Stimulated activated CD4-positive, alpha-beta T cell treated with anti-CD3 and anti-CD28 coated beads, Interleukin-2, amount 100 ng/mL, for 24 hours (primary cell): ENCODE measurements around the gene OR4F6.

Source experiments
- DNase-seq, 2 donors: peaks; one replicate each; pipeline ENCODE4 v3.0.0-alpha.2; 2020

The OR4F6 gene

DNA sequence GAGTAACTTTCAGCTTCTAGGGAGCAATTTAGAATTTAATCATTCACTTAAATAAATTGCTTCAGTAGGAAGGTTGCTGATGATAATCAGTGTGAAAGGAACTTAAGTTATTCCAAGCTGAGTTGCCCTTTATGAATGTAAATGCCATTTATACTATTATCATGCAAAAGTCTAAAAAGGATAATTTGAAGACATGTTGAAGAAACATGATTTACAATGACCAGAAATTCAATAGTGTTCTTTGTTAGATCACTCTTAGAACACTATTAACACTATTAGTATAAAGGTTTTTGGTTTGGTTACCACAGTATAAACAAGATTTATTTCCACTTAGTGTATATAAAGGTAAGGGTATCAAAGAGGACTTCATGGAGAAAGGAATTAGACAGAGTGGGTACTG is 1.6 kb downstream of the OR4F6 start:
- DNase-seq = no peak

DNA sequence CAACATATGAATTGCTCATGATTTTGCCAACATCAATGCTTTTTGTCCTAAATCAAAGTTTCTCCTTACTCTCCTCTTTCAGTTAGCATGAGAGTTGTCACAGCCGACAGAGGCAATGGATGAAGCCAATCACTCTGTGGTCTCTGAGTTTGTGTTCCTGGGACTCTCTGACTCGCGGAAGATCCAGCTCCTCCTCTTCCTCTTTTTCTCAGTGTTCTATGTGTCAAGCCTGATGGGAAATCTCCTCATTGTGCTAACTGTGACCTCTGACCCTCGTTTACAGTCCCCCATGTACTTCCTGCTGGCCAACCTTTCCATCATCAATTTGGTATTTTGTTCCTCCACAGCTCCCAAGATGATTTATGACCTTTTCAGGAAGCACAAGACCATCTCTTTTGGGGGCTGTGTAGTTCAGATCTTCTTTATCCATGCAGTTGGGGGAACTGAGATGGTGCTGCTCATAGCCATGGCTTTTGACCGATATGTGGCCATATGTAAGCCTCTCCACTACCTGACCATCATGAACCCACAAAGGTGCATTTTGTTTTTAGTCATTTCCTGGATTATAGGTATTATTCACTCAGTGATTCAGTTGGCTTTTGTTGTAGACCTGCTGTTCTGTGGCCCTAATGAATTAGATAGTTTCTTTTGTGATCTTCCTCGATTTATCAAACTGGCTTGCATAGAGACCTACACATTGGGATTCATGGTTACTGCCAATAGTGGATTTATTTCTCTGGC is 2.5 kb downstream of the OR4F6 start:
- no peak for DNase-seq

- DNase-seq = no peak
Measured at GRCh38 chr15:101807345-101807945, 4.1 kb downstream of the OR4F6 start.

GRCh38 chr15:101808201-101808600 is 4.9 kb downstream of the OR4F6 start:
- DNase-seq = no peak

DNA sequence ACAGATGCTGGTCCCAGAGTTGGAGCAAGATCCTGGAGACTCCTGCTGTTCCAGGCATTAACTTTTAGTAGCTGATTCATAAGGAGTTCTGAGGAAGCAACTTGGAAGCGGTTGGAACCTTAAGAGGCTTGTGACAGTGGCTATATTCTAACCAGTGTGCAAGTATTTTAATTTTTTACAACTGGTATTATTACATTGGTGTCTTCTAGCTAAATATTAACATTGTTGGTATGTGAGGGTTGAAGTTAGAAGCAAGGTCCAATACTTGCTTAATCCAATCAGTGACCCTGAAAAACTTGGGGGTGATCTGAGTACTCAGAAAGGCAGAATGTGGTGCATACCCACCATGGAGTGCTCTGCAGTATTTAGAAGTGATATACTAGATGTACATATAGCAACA is 7.1 kb downstream of the OR4F6 start:
- no peak for DNase-seq

- no peak for DNase-seq
Measured at GRCh38 chr15:101810876-101811275, 7.6 kb downstream of the OR4F6 start.

DNA sequence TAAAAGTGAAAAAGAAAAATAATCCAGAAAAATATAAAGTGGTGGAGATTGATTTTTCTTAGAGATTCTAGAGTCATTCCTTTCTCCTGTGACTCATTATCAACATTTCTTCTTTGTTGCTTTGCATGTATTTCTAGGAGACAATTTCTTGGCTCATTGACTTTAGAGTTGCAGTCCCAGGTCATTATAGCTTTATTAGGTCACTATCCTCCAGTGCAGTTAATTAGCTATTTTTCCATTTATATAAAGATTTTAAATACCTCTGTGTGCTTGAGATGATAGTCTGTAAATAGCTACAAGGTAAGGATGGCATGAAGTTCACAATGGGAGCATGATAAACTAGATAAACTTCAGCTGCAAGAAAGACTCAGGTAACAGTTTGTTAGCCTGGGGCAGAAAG is 8.6 kb downstream of the OR4F6 start, which contains the start of gene OR4F15:
Gene OR4F15 (plus strand): TSS at position 301 of the 400 bp plus-strand sequence. CDS start 5,985 bp downstream, outside the sequence.
- no peak for DNase-seq

- no peak for DNase-seq
Measured at GRCh38 chr15:101813803-101814534, 10.7 kb downstream of the OR4F6 start.

DNA sequence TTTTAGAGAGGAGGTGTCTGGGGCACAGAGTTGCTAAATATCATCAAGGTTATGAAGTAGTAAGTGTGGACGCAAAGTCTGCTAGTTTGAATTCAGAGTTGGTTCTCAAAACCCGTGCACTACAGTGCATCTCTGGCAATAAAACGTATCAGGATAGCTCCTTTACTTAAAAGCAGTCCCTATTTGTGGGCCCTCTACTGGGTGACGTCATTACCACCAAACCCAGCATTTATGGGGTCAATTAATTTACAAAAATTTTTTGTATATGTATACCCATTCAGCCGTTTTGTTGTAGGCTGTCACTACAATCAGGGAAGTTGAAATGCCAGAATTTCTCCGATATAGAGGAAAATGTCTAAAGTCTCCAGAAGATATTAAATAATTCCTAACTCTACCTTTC is 17.5 kb downstream of the OR4F6 start:
- no peak for DNase-seq

- DNase-seq = no peak
Measured at GRCh38 chr15:101827257-101827656, 23.9 kb downstream of the OR4F6 start.

DNA sequence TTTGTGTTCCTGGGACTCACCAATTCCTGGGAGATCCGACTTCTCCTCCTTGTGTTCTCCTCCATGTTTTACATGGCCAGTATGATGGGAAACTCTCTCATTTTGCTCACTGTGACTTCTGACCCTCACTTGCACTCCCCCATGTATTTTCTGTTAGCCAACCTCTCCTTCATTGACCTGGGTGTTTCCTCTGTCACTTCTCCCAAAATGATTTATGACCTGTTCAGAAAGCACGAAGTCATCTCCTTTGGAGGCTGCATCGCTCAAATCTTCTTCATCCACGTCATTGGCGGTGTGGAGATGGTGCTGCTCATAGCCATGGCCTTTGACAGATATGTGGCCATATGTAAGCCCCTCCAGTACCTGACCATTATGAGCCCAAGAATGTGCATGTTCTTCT is 25.5 kb downstream of the OR4F6 start:
- DNase-seq = no peak

- DNase-seq = no peak
Measured at GRCh38 chr15:101841656-101842055, 38.3 kb downstream of the OR4F6 start.

GRCh38 chr15:101844916-101845315 is 41.6 kb downstream of the OR4F6 start:
- DNase-seq = no peak

GRCh38 chr15:101852356-101852755 is 49.0 kb downstream of the OR4F6 start:
- DNase-seq = no peak
